H1 (cell line): ENCODE data around the gene KCNC1. TPM values are rescaled to one million over a fixed set of nuclear protein-coding genes. Genes with fewer than 3 reads are reported as not detected.

Experiments used
- BACH1 ChIP-seq: IDR thresholded peaks from 2 replicates; pipeline ENCODE4 v1.6.1; 2012; ENCODE audit warnings: low read length, improper control_type of control experiment
- CEBPB ChIP-seq: IDR thresholded peaks from 2 replicates; pipeline ENCODE4 v1.6.1; 2012; ENCODE audit warnings: low read depth, low read length
- SAP30 ChIP-seq: fragments of 300-600 bp; sonication (generic); IDR thresholded peaks from 2 replicates; pipeline ENCODE4 v1.7.1; 2012; ENCODE audit warnings: low read length, moderate library complexity, mild to moderate bottlenecking, inconsistent platforms; ENCODE audit not compliant: insufficient read depth, insufficient replicate concordance
- SIN3A ChIP-seq, 2 experiments: IDR thresholded peaks in 1 of 2; conservative IDR thresholded peaks in 1 of 2; 2 replicates each; pipeline ENCODE4 v1.6.1; 2011 to 2012; ENCODE audit warnings: low read length in 2 of 2, improper control_type of control experiment in 1 of 2, low read depth in 1 of 2, mild to moderate bottlenecking in 1 of 2
- SIX5 ChIP-seq: IDR thresholded peaks from 2 replicates; pipeline ENCODE4 v1.6.1; 2011; ENCODE audit warnings: mild to moderate bottlenecking, low read depth, low read length
- SRF ChIP-seq: IDR thresholded peaks from 2 replicates; pipeline ENCODE4 v1.6.1; 2011; ENCODE audit warnings: mild to moderate bottlenecking, low read depth, low read length, moderate library complexity
- TCF12 ChIP-seq: IDR thresholded peaks from 2 replicates; pipeline ENCODE4 v1.6.1; 2011; ENCODE audit warnings: low read depth, mild to moderate bottlenecking, low read length
- polyA plus RNA-seq, 7 experiments: library from polyadenylated mRNA; depleted of rRNA in 3 of 7; stranded (reverse) in 5 of 7; unstranded in 2 of 7; fragments of >200 nt in 5 of 7; fragments of 200-250 nt in 2 of 7; gene quantifications; 1 replicate in 5 of 7; 2 replicates in 1 of 7; 4 replicates in 1 of 7; pipeline versions ENCODE4 v1.2.1 to v1.2.3, GENCODE V29; 2011 to 2013; ENCODE audit warnings: missing spikeins in 2 of 7, mixed read lengths in 2 of 7
- total RNA-seq: library from RNA; stranded (reverse); fragmentation: NEBNext Ultra II Directional; extraction: Animal tissue kit (Norgen Biotek cat#: 25700); gene quantifications from 2 replicates; pipeline ENCODE4 v1.2.1, GENCODE V29; 2021

The KCNC1 gene
- total and polyA plus RNA-seq, 2 of the 8 experiments (the other 6 are each of a cell fraction or from before 2014, with no cell fraction given) = 0.11 to 0.26 TPM

DNA sequence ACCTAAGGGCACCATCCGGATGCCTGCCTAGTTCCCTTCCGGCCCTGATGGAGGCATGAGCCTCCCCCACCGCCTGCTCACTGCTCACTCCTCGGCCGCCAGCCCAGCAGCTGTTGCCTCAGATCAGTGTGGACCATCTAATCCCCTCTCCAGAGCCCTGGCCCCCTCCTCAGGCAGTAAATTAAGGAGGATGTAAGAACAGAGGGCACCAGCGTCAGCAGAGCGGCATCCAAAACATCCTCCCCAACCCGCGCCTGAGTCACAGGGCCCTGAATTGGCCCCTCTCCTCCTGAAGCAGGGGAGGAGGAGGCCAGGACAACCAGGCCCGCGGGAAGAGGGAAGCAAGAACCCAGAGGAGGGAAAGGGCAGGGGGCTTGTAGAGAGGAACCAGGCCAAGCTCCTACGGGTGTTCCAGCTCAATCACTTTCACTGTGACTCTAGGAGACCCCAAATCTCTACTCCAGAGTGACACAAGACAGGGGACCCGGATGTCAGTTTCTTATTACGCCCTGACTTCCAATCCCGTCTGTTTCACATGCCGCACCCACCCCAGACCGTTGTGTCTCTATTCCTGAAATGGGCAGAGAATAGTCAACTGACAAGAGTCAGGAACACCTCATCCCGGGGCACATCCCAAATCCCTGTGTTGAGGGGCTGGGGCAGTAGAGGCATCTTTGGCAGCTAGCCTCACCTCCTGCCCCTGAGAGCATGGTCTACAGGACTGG, 46.5 kb upstream of the KCNC1 start (continued):
- no peak for TF ChIP-seq SAP30
- TF ChIP-seq TCF12 = no peak
- no peak for TF ChIP-seq SIX5
- no peak for TF ChIP-seq BACH1
- no peak for TF ChIP-seq SIN3A (conservative IDR thresholded peaks at IDR 0.05 in 1 of 2, IDR thresholded peaks at IDR 0.05 in 1 of 2; ENCODE audit: low read depth in 1 of 2, low read length in 2 of 2)
- TF ChIP-seq SRF = no peak
- no peak for TF ChIP-seq CEBPB
